HL-60 (cell line): ENCODE measurements around the gene MRPL39.

Experiments
- DNase-seq, 2 experiments: peaks; one replicate each; pipeline ENCODE4 v3.0.0-alpha.2; 2010 to 2020; ENCODE audit warnings: low read depth in 1 of 2, low spot score in 1 of 2
- H3K27ac ChIP-seq: fragments of 250-450 bp; sonication (Bioruptor Pico); replicated peaks from 2 replicates; pipeline ENCODE4 v1.5.1; 2020; ENCODE audit warnings: mild to moderate bottlenecking, moderate library complexity
- H3K27me3 ChIP-seq: fragments of 250-450 bp; sonication (Bioruptor Pico); 2 replicates; pipeline ENCODE4 v1.5.1; 2021; ENCODE audit warnings: mild to moderate bottlenecking, moderate library complexity; ENCODE audit not compliant: insufficient read depth, poor library complexity, severe bottlenecking
- H3K4me3 ChIP-seq: replicated peaks from 2 replicates; pipeline ENCODE4 v1.5.1; 2011; ENCODE audit warnings: mild to moderate bottlenecking, control low read depth, low read length; ENCODE audit not compliant: insufficient read depth
- CTCF ChIP-seq: IDR thresholded peaks from one replicate; pipeline ENCODE4 v1.5.1; 2011; ENCODE audit warnings: low read length, control low read depth, inconsistent platforms; ENCODE audit not compliant: insufficient read depth
- GABPA ChIP-seq: IDR thresholded peaks from 2 replicates; pipeline ENCODE4 v1.6.1; 2012; ENCODE audit warnings: low read depth
- POLR2AphosphoS5 ChIP-seq: IDR thresholded peaks from 2 replicates; pipeline ENCODE4 v1.6.1; 2012; ENCODE audit warnings: low read depth
- REST ChIP-seq: IDR thresholded peaks from 2 replicates; pipeline ENCODE4 v1.6.1; 2012; ENCODE audit warnings: low read depth; ENCODE audit not compliant: insufficient replicate concordance
- SPI1 ChIP-seq: IDR thresholded peaks from 2 replicates; pipeline ENCODE4 v1.6.1; 2012; ENCODE audit warnings: low read depth, mild to moderate bottlenecking, borderline replicate concordance

MRPL39 gene

GRCh38 chr21:25580912-25581260 is 26.4 kb downstream of the MRPL39 start:
- Histone ChIP-seq H3K27ac (no peak overlapping the region), H3K27me3 (no peaks in the 10 kb centered on the region), H3K4me3 (no peak overlapping the region)
- TF ChIP-seq POLR2AphosphoS5 (no peak), SPI1 (no peak), CTCF (no peak), GABPA (no peak), REST (no peak)
- no peak for DNase-seq

GRCh38 chr21:25579226-25580013 is 27.9 kb downstream of the MRPL39 start:
- Histone ChIP-seq H3K27me3 (no peaks in the 10 kb centered on the region), H3K4me3 (no peak overlapping the region), H3K27ac (no peak overlapping the region)
- no peak for TF ChIP-seq REST
- TF ChIP-seq GABPA, result no peak
- TF ChIP-seq CTCF, result no peak
- no peak for TF ChIP-seq SPI1
- TF ChIP-seq POLR2AphosphoS5, result no peak
- DNase-seq, result no peak

GRCh38 chr21:25578056-25578961 is 29.0 kb downstream of the MRPL39 start:
- H3K27me3 ChIP-seq, result no peaks in the 10 kb centered on the region
- no peak for TF ChIP-seq SPI1
- no peak for TF ChIP-seq POLR2AphosphoS5
- no peak for TF ChIP-seq GABPA
- no peak for DNase-seq
- no peak overlapping the region for H3K27ac ChIP-seq
- H3K4me3 ChIP-seq, result no peak overlapping the region

- Histone ChIP-seq H3K27ac (no peak overlapping the region), H3K4me3 (no peak overlapping the region), H3K27me3 (no peaks in the 10 kb centered on the region)
- TF ChIP-seq CTCF, result no peak
- no peak for TF ChIP-seq SPI1
- no peak for TF ChIP-seq POLR2AphosphoS5
- DNase-seq, result no peak
These were observed 29.7 kb downstream of the MRPL39 start for GRCh38 chr21:25577424-25578055.
